SK-MEL-5 (cell line): ENCODE data around the gene KCNAB2. TPM values are rescaled to one million over a fixed set of nuclear protein-coding genes. Genes with fewer than 3 reads are reported as not detected.

ENCODE experiments used
- DNase-seq: peaks from one replicate; pipeline ENCODE4 v3.0.0-alpha.2; 2016; ENCODE audit warnings: low read depth, low spot score
- in situ Hi-C: cut with HindIII; loops from 2 replicates; pipeline ENCODE4 v1.10.0; 2016; ENCODE audit warnings: low sequenced_read_pairs, high pct_unique_total_duplicates, low pct_unique_long_range_greater_than_20kb
- total RNA-seq: library from RNA; depleted of rRNA; stranded (reverse); fragments of >200 nt; shearing (Covaris generic); gene quantifications from 2 replicates; pipeline ENCODE4 v1.2.3, GENCODE V29; 2014

KCNAB2 gene
- total RNA-seq, 1 experiment from 2014 or later = 70.3 TPM

DNA sequence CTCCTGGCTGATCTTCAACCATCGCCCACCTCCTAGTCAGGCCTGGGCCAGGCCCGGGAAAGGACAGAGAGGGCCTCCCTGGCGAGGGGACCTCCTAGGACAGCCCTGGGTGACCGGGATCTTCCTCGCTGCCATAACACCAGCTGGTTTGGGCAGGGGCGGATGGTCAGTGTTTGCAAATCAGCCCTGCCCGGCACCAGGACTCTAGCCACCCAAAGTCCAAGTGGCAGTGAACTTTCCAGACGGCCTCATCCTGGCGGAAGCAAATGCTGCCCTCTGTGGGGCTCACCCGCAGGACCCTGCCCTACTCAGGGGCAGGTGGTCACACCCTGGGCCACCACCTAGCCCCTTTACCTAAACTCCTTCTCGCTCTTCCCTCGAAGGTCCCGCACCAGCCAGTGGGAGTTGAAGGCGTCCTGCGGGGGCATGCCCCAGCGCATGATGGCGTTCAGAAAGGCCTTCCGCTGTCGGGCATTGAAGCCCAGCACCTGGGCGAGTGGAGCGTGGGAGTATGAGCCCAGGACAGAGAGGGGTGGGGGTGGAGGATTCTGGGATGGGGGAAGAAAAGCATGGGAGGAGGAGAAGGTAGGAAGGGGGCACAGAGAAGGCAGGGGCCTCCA, 79.2 kb downstream of the KCNAB2 start:
- DNase-seq = no peak
- in situ Hi-C loops = no loop called here

DNA sequence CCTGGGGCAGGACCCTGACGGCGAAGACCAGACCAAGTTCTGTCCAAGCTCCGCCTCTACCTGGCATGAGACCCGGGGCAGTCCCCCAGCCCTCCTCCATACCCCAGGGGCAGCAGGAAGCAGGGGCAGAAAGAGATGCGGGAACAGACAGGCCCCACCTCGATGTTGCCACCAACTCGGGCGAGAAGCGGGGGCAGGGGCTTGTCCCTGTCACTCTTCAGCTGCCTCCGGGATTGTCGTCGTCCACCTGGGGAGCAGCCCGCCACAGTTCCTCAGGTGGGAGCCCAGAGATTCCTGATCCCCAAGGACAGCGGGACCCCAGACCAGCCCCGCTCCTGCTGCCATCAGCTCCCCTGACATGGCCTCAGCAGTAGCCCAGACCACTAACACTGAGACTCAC, 79.7 kb downstream of the KCNAB2 start:
- no peak for DNase-seq
- in situ Hi-C loops = no loop called here

- DNase-seq = no peak
- in situ Hi-C loops = no loop called here
Measured at GRCh38 chr1:6126028-6126427, 80.3 kb downstream of the KCNAB2 start.

- DNase-seq = no peak
- in situ Hi-C loops = no loop called here
Measured at GRCh38 chr1:6126521-6127067, 80.9 kb downstream of the KCNAB2 start.

DNA sequence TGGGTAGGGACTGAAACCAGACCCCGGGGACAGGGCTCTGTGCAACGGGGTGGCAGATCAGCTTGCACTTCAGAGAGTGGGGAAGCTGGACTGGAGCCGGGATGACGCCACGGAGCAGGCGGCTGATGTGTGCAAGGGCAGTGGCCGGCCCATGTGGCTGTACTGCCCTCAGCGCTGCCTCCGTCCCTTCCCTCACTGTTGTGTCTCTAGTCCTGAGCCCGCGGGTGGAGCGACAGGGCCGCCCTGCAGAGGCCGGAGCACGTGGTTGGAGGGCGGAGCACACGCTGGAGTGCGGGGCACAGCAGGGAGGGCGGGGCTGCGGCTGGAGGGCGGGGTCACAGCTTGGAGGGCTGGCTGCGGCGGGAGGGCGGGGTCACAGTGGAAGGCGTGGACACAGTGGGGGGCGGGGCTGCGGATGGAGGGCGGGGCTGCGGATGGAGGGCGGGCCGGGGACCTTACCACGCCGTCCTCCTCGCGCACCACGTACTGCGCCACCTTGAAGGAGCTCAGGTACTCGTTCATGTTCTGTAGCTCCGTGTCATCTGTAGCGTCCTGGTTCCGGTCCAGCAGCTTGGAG, 82.0 kb downstream of the KCNAB2 start:
- DNase-seq = peak; percentile 48
- in situ Hi-C loops = no loop called here

DNA sequence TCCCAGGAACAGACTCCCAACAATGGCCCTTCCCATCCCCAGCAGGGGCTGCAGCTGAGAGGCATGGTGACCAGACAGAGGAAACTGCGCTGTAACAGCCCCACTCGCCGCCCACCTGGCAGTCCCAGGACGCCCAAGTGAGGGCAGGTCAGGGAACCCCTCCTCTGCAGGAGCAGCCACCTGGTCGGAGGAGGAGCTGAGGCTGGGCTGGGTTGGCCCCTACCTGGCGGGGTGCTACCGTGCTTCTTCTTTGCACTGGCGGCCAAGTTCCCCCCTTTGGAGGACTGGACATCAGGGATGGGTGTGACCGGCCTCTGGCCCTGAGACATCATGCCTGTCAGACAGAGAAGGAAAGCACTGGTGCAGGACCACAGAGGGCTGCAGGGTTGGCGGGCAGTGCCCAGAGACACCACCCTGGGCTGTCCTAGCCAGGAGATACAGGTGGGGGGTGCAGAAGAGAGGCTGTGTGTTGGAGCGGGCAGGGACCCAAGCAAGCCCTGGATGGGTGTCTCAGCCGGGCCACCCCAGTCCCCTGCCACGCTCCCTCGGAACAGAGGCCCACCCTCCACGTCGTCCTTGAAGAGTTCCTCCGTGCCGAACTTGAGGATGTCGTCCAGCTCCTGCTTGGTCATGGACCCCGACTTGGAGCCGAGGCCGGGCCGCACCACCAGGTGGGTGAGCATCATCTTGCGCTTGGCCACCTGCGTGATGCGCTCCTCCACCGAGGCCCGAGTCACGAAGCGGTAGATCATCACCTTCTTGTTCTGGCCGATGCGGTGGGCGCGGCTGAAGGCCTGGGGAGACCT, 82.8 kb downstream of the KCNAB2 start:
- in situ Hi-C loops = no loop called here

DNA sequence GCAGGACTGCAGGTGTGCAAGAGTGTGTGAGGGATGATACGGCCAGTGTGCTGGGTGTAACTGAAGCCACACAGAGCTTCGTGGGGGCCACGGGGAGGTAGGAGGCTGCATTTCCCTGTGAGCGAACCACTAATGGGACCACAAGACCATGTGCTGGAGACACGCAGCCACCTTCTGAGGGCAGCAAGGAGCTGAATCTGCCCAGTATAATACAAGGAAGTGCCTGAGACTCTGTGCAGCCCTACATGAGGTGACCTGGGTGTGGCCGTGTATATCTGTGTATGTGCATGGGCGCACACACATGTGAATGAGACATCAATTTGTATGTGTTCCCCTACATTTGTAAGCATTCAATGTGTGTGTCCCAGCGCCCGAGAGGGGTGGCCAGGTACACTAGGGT, 83.6 kb downstream of the KCNAB2 start:
- in situ Hi-C loops = no loop called here
- DNase-seq = no peak

More for the DNA sequence above, 82.8 kb downstream of the KCNAB2 start:
- no peak for DNase-seq

DNA sequence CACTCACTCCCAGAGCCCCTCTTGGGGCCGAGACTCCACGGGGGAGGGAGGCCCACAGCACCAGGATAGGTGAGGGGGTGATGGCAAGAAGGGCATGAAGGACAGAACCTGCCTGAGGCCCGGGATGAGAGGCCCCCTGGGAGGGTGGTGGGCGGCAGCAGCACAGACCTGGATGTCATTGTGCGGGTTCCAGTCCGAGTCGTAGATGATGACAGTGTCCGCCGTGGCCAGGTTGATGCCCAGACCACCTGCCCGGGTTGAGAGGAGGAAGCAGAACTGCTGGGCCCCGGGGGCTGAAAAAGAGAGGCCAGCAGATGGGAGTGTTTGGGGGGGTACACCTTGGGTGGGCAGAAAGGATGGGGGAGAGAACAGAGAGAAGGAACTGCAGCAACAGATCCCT, 84.3 kb downstream of the KCNAB2 start:
- in situ Hi-C loops = no loop called here
- DNase-seq = no peak

GRCh38 chr1:6130596-6130995, 84.9 kb downstream of the KCNAB2 start:
- in situ Hi-C loops = no loop called here
- no peak for DNase-seq

DNA sequence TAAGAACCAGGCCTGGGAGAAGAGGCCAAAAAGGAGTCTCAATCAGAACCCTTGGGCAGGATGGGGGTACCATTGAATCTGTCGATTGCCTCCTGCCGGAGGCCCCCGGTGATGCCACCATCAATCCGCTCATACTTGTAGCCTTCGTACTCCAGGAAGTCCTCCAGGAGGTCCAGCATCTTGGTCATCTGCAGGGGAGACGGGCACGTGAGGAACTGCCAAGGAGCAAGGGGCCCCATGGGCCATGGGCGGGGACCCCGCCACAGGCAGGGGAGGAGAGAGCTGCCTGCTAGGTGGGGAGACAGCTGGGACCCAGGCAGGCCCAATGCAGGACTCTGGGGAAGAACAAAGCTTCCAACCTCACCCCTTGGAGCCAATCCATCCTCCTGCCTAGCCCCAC, 85.9 kb downstream of the KCNAB2 start:
- DNase-seq = no peak
- in situ Hi-C loops = no loop called here

DNA sequence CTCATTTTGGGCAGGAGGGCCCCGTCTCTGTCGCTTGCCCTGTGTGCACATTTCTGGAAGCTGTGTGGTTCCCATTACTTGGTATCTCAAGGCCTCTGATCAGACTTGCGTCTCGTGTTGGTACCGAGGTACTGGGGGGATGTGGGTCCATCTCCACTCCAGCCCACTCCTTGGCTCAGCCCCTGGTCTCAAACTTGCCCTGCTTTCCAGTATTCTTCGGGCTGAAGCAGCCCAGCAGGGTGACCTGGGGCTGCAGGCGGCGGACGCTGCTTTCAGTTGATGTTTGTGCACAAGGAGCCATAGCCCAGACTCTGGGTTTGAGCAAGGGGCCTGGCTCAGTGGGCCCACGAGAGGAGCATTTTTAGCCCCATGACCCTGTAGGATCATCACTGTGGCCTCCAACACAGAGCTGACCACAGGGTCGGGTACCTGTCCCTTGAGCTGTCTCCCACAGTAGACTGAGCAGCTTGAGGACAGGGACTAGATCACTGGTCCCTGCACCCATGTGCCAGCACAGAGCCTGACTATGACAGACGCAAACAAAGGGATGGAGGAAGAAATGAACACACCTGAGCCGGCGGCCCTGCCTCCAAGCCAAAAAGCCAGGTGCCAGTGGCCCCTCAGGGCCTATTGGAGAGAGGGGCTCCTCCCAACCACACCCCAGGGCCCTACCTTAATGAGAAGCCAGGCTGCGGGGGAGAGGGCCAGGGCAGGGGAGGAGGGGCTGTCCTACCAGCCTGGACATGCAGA, 87.6 kb downstream of the KCNAB2 start:
- no peak for DNase-seq
- in situ Hi-C loops = no loop called here

- in situ Hi-C loops = no loop called here
- DNase-seq = no peak
Measured at GRCh38 chr1:6134206-6134605, 88.5 kb downstream of the KCNAB2 start.

DNA sequence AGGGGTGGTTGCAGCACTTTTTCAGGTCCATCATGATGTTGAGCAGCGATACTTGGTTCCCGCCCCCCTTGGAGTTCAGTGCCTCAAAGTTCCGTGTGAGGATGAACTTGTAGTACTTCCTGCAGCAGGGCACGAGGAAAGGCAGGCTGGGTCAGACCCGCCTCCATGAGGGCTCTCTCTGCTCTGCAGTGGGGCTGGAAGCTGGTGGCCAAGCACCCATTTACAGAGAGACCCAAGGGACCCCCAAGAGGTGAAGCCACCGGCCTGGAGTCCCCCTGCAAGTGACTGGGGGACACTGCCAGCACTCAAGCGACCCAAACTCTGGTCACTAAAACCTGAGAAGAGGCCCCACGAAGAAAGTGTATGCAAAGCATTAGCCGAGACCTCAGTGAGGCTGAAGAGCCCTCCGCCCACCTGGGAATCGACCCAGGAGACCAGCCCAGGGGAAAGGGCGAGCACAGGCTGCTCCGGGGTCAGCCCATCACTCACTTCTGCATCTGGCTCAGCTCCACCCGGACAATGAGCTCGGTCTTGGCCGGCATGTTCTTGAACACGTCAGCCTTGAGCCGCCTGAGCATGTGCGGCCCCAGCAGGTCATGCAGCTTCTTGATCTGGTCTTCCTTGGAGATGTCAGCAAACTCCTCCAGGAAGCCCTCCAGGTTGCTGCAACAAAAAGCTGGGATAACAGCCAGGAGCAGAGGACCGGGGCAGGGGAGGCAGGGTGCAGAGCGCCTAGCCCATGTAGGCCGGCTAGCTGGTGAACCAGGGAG, 89.2 kb downstream of the KCNAB2 start:
- no peak for DNase-seq
- in situ Hi-C loops = no loop called here

DNA sequence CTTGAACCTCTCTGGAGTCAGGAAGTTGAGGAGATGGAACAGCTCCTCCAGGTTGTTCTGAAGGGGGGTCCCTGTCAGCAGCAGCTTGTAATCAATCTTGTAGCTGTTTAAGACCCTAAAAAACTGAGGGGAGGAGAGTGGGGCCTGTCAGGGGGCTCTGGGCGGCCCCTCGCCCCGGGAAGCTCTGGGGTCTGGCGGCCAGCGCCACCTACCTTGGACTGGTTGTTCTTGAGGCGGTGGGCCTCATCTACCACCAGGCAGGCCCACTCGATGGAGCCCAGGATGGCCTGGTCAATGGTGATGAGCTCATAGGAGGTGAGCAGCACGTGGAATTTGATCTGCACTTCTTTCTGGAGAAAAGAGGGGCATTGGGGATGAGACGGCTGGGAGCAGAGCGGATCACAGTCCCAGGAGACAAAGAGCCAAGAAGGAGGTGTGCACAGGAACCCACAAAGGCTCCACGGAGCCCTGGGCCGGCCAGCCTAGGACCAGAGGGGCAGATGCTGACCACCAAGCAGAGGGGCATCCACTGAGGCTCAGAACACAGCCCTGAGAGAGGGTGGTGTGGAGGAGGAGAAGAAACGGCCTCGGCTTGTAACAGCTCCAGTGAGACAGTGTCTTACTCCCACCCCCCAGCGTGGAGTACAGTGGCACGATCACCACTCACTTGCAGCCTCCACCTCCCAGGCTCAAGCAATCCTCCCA, 91.0 kb downstream of the KCNAB2 start:
- in situ Hi-C loops = no loop called here
- DNase-seq = no peak

DNA sequence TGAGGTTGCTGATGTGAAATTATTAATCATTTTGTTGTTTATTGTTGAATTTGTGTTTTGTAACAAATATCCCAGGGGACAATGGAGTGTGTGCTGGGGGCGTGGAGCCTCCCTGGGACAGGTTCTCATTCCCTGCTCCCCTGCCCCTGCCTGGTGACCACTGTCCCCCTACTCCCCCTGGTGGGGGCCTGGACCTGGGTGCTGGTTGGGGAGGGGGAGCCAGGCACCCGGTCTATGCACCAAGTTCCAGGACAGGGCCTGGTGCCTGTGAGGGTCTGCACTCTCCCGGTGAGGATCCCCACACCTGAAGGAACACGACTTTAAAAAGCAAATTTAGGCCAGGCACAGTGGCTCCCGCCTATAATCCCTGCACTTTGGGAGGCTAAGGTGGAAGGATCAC, 92.1 kb downstream of the KCNAB2 start:
- no peak for DNase-seq
- in situ Hi-C loops = no loop called here

GRCh38 chr1:6140413-6140812, 94.7 kb downstream of the KCNAB2 start:
- in situ Hi-C loops = no loop called here
- DNase-seq = no peak

DNA sequence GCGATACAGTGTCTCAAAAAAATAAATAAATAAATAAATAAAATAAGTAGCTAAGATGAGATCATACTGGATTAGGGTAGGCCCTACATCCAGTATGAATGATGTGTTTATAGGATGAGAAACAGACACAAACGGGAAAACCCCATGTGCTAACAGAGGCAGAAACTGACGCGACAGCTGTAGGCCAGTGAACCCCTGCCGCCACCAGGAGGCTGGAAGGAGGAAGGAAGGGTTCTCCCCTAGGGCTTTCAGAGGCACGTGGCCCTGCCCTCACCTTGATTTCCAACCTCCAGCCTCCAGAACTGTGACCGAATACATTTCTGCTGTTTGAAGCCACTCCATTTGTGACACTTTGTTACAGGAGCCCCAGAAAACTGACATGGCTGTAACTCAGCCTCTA, 95.9 kb downstream of the KCNAB2 start:
- in situ Hi-C loops = no loop called here
- DNase-seq = peak; percentile 8
